IPS-15b (cell line): ENCODE measurements around the gene HPSE2.

Source experiments
- H3K27me3 ChIP-seq: one replicate; pipeline ENCODE4 v1.6.1; 2013; ENCODE audit warnings: low read length; ENCODE audit not compliant: control insufficient read depth, insufficient read depth
- H3K36me3 ChIP-seq: one replicate; pipeline ENCODE4 v1.6.1; 2013; ENCODE audit warnings: low read length; ENCODE audit not compliant: control insufficient read depth, insufficient read depth
- H3K4me1 ChIP-seq: one replicate; pipeline ENCODE4 v1.6.1; 2013; ENCODE audit warnings: mild to moderate bottlenecking, low read length; ENCODE audit not compliant: control insufficient read depth, insufficient read depth
- H3K4me3 ChIP-seq: one replicate; pipeline ENCODE4 v1.5.1; 2013; ENCODE audit warnings: low read depth, low read length
- H3K9ac ChIP-seq: one replicate; pipeline ENCODE4 v1.6.1; 2013; ENCODE audit warnings: low read depth, mild to moderate bottlenecking, low read length
- H3K9me3 ChIP-seq: one replicate; pipeline ENCODE4 v1.6.1; 2013; ENCODE audit warnings: mild to moderate bottlenecking, low read length; ENCODE audit not compliant: control insufficient read depth, insufficient read depth

HPSE2 gene

GRCh38 chr10:98878418-98878817, 357.2 kb downstream of the HPSE2 start:
- no peaks in the 10 kb centered on the region for H3K4me1 ChIP-seq
- no peaks in the 10 kb centered on the region for H3K9me3 ChIP-seq
- no peaks in the 10 kb centered on the region for H3K36me3 ChIP-seq
- H3K4me3 ChIP-seq, result no peak overlapping the region
- H3K9ac ChIP-seq, result no peak overlapping the region
- H3K27me3 ChIP-seq, result no peaks in the 10 kb centered on the region

GRCh38 chr10:98861962-98862361, 373.7 kb downstream of the HPSE2 start:
- Histone ChIP-seq H3K9me3 (no peaks in the 10 kb centered on the region), H3K4me3 (no peak overlapping the region), H3K4me1 (no peaks in the 10 kb centered on the region), H3K9ac (no peak overlapping the region), H3K27me3 (no peaks in the 10 kb centered on the region), H3K36me3 (no peaks in the 10 kb centered on the region)

- Histone ChIP-seq H3K9me3 (no peaks in the 10 kb centered on the region), H3K4me3 (no peak overlapping the region), H3K36me3 (no peaks in the 10 kb centered on the region), H3K27me3 (no peaks in the 10 kb centered on the region), H3K4me1 (no peaks in the 10 kb centered on the region), H3K9ac (no peak overlapping the region)
Measured at GRCh38 chr10:98858525-98858924, 377.1 kb downstream of the HPSE2 start.

DNA sequence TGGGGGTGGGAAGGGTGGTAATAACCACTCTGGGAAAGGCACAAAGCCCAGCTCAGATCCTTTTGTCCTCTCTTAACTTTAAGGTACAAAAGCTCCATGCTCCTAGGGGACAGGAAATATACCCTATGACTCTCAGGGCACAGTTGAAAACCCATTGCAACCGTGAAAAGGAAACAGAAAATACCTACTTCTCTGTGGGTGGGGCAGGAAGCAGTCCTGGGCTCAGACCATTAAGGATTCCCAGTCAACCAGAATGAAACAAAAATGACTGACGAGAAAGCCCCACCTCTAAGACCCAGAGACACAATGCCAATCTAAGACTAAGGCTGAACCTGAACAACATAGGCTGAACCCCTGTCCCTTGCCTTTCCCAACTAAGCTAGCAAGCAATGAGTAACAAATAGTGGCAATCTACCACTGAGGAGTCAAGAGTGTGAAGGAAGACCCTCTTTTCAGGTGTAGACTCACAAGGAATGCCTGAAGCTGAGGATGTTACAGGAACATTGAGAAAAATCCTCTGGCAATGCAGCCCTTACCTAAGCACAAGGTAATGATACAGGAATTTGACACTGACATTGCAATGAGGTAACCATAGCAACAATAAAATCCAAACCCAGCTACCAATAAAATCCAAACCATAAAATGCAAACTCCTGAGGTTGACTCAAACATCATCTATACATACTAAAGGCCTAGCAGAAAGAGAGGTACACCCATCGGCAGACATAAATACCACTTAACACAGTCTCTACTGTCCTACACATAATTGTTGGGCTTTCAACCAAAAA, 380.1 kb downstream of the HPSE2 start:
- H3K4me1 ChIP-seq, result no peaks in the 10 kb centered on the region
- H3K36me3 ChIP-seq, result no peaks in the 10 kb centered on the region
- no peak overlapping the region for H3K9ac ChIP-seq
- no peak overlapping the region for H3K4me3 ChIP-seq
- no peaks in the 10 kb centered on the region for H3K27me3 ChIP-seq
- no peaks in the 10 kb centered on the region for H3K9me3 ChIP-seq

GRCh38 chr10:98852686-98853085, 383.0 kb downstream of the HPSE2 start:
- Histone ChIP-seq H3K4me3 (no peak overlapping the region), H3K9ac (no peak overlapping the region), H3K36me3 (no peaks in the 10 kb centered on the region), H3K4me1 (no peaks in the 10 kb centered on the region), H3K9me3 (no peaks in the 10 kb centered on the region), H3K27me3 (no peaks in the 10 kb centered on the region)

DNA sequence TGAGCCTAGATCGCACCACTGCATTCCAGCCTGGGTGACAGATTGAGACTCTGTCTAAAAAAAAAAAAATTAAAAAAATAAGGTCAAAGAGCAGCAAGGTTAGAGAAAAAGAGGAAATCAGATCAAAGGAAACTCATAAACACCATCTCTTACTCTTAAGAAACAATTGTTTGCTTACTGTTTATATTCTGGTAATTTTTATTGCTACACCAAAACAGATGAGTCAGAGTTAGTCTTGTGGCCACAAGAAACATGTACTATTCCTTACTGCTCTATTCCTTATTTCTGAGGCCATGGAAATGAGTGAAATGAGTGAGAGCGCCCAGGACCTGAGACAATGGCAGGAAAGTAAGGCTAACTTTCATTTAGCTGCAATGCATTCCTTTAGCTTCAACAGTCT, 387.3 kb downstream of the HPSE2 start:
- Histone ChIP-seq H3K4me1 (no peaks in the 10 kb centered on the region), H3K27me3 (no peaks in the 10 kb centered on the region), H3K4me3 (no peak overlapping the region), H3K9me3 (no peaks in the 10 kb centered on the region), H3K9ac (no peak overlapping the region), H3K36me3 (no peaks in the 10 kb centered on the region)

DNA sequence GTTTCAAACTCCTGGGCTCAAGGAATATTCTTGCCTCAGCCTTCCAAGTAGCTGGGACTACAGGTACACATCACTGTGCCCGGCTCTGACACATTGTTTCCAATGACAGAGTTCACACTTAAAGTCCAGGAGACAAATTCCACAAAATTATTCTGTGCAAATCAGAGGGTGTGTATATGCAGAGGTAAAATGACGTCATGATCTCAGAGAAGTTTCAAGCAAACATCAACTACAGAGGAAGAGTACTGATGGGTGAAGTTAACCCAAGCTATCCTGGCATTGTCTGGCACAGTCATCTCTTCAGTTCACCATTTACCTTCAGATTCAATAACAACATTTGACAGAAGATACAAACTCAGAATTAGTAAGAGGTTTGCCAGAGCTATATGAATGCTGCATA, 388.9 kb downstream of the HPSE2 start:
- H3K4me3 ChIP-seq, result no peak overlapping the region
- H3K9ac ChIP-seq, result no peak overlapping the region
- H3K27me3 ChIP-seq, result no peaks in the 10 kb centered on the region
- H3K36me3 ChIP-seq, result no peaks in the 10 kb centered on the region
- no peaks in the 10 kb centered on the region for H3K9me3 ChIP-seq
- no peaks in the 10 kb centered on the region for H3K4me1 ChIP-seq

DNA sequence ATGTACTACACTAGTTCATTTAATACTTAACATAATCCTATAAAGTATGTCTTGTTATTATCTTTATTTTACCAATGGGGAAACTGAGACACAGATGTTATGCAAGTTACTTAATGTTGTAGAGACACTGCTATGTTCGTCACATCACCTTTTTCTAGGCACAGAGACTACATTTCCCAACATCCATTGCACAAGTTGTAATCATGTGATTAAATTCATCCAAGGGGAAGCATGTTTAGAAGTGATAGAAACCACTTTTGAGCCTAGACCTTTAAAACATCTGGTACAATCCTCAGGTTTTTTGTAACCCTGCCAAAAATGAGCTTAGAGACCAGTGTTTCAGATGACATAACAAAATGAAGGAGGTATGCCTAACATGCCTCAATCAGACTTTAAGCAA, 402.1 kb downstream of the HPSE2 start:
- Histone ChIP-seq H3K27me3 (no peaks in the 10 kb centered on the region), H3K4me1 (no peaks in the 10 kb centered on the region), H3K9ac (no peak overlapping the region), H3K4me3 (no peak overlapping the region), H3K9me3 (no peaks in the 10 kb centered on the region), H3K36me3 (no peaks in the 10 kb centered on the region)

- no peaks in the 10 kb centered on the region for H3K36me3 ChIP-seq
- H3K4me1 ChIP-seq, result no peaks in the 10 kb centered on the region
- no peaks in the 10 kb centered on the region for H3K9me3 ChIP-seq
Measured at GRCh38 chr10:98832738-98833137, 402.9 kb downstream of the HPSE2 start.

GRCh38 chr10:98832196-98832595, 403.5 kb downstream of the HPSE2 start:
- no peak overlapping the region for H3K4me3 ChIP-seq
- no peak overlapping the region for H3K9ac ChIP-seq
- no peaks in the 10 kb centered on the region for H3K27me3 ChIP-seq
- H3K9me3 ChIP-seq, result no peaks in the 10 kb centered on the region
- H3K4me1 ChIP-seq, result no peaks in the 10 kb centered on the region
- H3K36me3 ChIP-seq, result no peaks in the 10 kb centered on the region

More at GRCh38 chr10:98832738-98833137, 402.9 kb downstream of the HPSE2 start:
- Histone ChIP-seq H3K4me3 (no peak overlapping the region), H3K9ac (no peak overlapping the region), H3K27me3 (no peaks in the 10 kb centered on the region)

- Histone ChIP-seq H3K9me3 (no peaks in the 10 kb centered on the region), H3K27me3 (no peaks in the 10 kb centered on the region), H3K4me1 (no peaks in the 10 kb centered on the region), H3K4me3 (no peak overlapping the region), H3K36me3 (no peaks in the 10 kb centered on the region), H3K9ac (no peak overlapping the region)
Measured at GRCh38 chr10:98831391-98831790, 404.3 kb downstream of the HPSE2 start.

DNA sequence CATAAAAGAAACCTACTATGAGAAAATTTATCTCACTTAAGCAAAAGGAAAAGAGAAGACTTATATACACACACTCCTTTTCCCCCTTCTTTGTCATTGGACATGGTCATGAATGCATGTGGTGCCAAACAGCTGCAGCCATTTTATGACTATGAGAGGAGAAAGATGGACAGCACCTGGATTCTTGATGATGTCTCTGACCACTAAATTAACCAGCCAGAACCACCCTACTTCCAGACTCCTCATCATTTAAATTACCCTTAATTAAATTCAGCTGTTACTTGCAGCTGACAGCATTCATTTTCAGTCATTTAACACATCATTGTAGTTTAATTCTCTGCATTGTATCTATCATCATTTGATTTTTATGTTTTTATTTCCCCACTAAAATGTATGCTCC, 409.9 kb downstream of the HPSE2 start:
- no peaks in the 10 kb centered on the region for H3K4me1 ChIP-seq

More for the DNA sequence above, 409.9 kb downstream of the HPSE2 start:
- Histone ChIP-seq H3K27me3 (no peaks in the 10 kb centered on the region), H3K9me3 (no peaks in the 10 kb centered on the region), H3K9ac (no peak overlapping the region), H3K4me3 (no peak overlapping the region), H3K36me3 (no peaks in the 10 kb centered on the region)
